A549 treated with DMSO at 1 μM for 4 hours (cell line): ENCODE results near the gene RHOXF1. TPM values are rescaled to one million over a fixed set of nuclear protein-coding genes. Genes with fewer than 3 reads are reported as not detected.

Source experiments
- total RNA-seq: library from RNA; stranded (reverse); fragments of 200-300 nt; extraction: Qiagen RNA extraction; gene quantifications from 5 replicates; pipeline ENCODE4 v1.2.3, GENCODE V29; 2022; ENCODE audit warnings: low read depth

The RHOXF1 gene, protein sequence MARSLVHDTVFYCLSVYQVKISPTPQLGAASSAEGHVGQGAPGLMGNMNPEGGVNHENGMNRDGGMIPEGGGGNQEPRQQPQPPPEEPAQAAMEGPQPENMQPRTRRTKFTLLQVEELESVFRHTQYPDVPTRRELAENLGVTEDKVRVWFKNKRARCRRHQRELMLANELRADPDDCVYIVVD
- total RNA-seq, result 0.12 TPM in 1 of 5 replicates, not detected in the others

DNA sequence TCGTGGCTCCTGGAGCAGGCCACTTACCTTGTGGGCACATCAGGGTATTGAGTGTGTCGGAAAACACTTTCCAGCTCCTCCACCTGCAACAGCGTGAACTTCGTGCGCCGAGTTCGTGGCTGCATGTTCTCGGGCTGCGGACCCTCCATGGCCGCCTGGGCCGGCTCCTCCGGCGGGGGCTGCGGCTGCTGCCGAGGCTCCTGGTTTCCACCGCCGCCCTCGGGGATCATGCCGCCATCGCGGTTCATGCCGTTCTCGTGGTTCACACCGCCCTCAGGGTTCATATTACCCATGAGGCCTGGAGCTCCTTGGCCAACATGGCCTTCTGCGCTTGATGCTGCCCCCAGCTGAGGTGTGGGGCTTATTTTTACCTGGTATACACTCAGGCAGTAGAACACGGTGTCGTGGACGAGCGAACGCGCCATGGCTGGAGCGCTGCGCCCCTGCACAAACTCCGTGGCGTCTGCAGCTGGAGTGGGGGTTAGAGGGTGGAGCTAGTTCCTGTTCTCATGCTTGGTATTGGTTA is at the start of gene RHOXF1:
RHOXF1 (minus strand) TSS at position 476 of the 526 bp plus-strand sequence; CDS start at position 425, 51 bp downstream.

DNA sequence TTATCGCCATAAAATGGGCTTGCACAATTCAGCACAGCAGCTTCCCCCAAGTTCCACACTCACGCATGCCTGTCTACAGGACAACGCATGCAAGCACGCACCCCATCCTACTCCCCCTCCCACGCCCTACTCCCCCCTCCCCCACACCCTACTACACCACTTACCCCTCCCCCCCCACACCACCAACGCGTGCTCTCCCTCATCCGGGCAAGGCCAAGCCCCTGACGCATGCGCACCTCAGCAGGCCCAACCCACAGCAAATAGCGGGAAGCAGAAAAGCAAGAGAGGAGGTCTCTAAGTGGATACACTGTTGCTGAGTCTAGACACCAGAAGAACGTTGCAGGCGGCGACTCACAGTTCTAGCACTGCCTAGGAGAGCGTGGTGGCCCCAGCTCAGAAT is 42.6 kb upstream of the RHOXF1 start, which contains the start of gene RHOXF2:
RHOXF2 (plus strand) TSS at position 301 of the 400 bp plus-strand sequence. CDS start 138 bp downstream, outside the sequence.

DNA sequence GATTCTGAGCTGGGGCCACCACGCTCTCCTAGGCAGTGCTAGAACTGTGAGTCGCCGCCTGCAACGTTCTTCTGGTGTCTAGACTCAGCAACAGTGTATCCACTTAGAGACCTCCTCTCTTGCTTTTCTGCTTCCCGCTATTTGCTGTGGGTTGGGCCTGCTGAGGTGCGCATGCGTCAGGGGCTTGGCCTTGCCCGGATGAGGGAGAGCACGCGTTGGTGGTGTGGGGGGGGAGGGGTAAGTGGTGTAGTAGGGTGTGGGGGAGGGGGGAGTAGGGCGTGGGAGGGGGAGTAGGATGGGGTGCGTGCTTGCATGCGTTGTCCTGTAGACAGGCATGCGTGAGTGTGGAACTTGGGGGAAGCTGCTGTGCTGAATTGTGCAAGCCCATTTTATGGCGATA is 38.1 kb downstream of the RHOXF1 start, which contains the start of gene RHOXF2B:
RHOXF2B (minus strand) TSS at position 101 of the 400 bp plus-strand sequence. CDS start 138 bp downstream, outside the sequence.

Other genes with a start within 250 kb of the RHOXF1 start
- gene RNF113A, start 244.2 kb downstream of the RHOXF1 start, total RNA-seq, result 27.9 to 31.5 TPM (median 30.4 TPM) in 5 replicates
- 226 to 314 TPM (median 239 TPM) in 5 replicates for gene NDUFA1, start 244.1 kb downstream of the RHOXF1 start, total RNA-seq
- not detected in 5 replicates for gene AKAP14, start 220.0 kb downstream of the RHOXF1 start, total RNA-seq
- gene NKAP, start 172.2 kb downstream of the RHOXF1 start, total RNA-seq, result 5.8 to 9.5 TPM (median 8.0 TPM) in 5 replicates
- gene RHOXF2B, start 38.2 kb downstream of the RHOXF1 start, total RNA-seq, result not detected in 5 replicates
- gene RHOXF2, start 42.7 kb upstream of the RHOXF1 start, total RNA-seq, result not detected in 5 replicates
- 9.4 to 16.2 TPM (median 13.7 TPM) in 5 replicates for gene ZBTB33, start 134.9 kb upstream of the RHOXF1 start, total RNA-seq
- gene TMEM255A, start 195.5 kb upstream of the RHOXF1 start, total RNA-seq, result 0.07 to 0.18 TPM (median 0.13 TPM) in 5 replicates
- not detected in 5 replicates for gene ATP1B4, start 246.2 kb upstream of the RHOXF1 start, total RNA-seq